GM21528 (cell line): Measurements from ENCODE around the gene UGT3A2.

Experiments
- ATAC-seq: cut with Tn5 transposase; IDR thresholded peaks from one replicate; pipeline ENCODE4 v1.9.1; 2021; ENCODE audit warnings: mild to moderate bottlenecking, moderate library complexity; ENCODE audit not compliant: unreplicated experiment, low FRiP score

UGT3A2 gene

GRCh38 chr5:36017004-36017403 lies 49.7 kb downstream of the UGT3A2 start:
- ATAC-seq, result no peak

GRCh38 chr5:36013182-36013581 lies 53.5 kb downstream of the UGT3A2 start:
- no peak for ATAC-seq

GRCh38 chr5:36009698-36010097 lies 57.0 kb downstream of the UGT3A2 start:
- no peak for ATAC-seq

GRCh38 chr5:36007366-36007765 lies 59.3 kb downstream of the UGT3A2 start:
- no peak for ATAC-seq

- ATAC-seq, result no peak
Measured at GRCh38 chr5:36006163-36006562, 60.5 kb downstream of the UGT3A2 start.

GRCh38 chr5:36001032-36001431 lies 65.7 kb downstream of the UGT3A2 start:
- ATAC-seq, result no peak

GRCh38 chr5:35999547-35999946 lies 67.1 kb downstream of the UGT3A2 start:
- ATAC-seq, result no peak

GRCh38 chr5:35996076-35996475 lies 70.6 kb downstream of the UGT3A2 start:
- no peak for ATAC-seq

GRCh38 chr5:35990941-35991611 lies 75.6 kb downstream of the UGT3A2 start, which contains the start of gene UGT3A1:
UGT3A1 (minus strand) TSS chr5:35991390; CDS start chr5:35991240, 150 bp downstream.
- no peak for ATAC-seq

GRCh38 chr5:35990520-35990919 lies 76.2 kb downstream of the UGT3A2 start:
- no peak for ATAC-seq

- ATAC-seq, result no peak
Measured at GRCh38 chr5:35988529-35988928, 78.2 kb downstream of the UGT3A2 start.

GRCh38 chr5:35987776-35988175 lies 78.9 kb downstream of the UGT3A2 start:
- no peak for ATAC-seq
